HCT116 (cell line): ENCODE results near the gene COMMD1. TPM values are rescaled to one million over a fixed set of nuclear protein-coding genes. Genes with fewer than 3 reads are reported as not detected.

Source experiments
- ATAC-seq: fragments of 200-7000 bp; cut with Tn5 transposase; 2 replicates; pipeline ENCODE4 v1.9.1; 2020; ENCODE audit warnings: mild to moderate bottlenecking, moderate library complexity
- BruUV-seq: library from RNA; stranded (reverse); fragments of 400-500 nt; replicated peaks from 2 replicates; lab custom pipeline; 2021; lab: Mats Ljungman, UMichigan
- CTCF ChIA-PET: fragments of 300-600 bp; sonication (Branson Sonifier 250); formaldehyde crosslinking; loops from one replicate; lab custom pipeline; 2021; ENCODE audit warnings: antibody characterized with exemption; lab: Charles Lee
- POLR2A ChIA-PET: fragments of 300-600, 350-600 bp; sonication (Branson Sonifier 250); formaldehyde crosslinking; loops from one replicate; lab custom pipeline; 2021; ENCODE audit warnings: antibody characterized with exemption; lab: Charles Lee
- RAD21 ChIA-PET, 2 experiments: fragments of 300-600 bp; sonication (Branson Sonifier 250); formaldehyde crosslinking; loops; one replicate each; lab custom pipeline; 2023; ENCODE audit warnings: low total read pairs in 2 of 2; ENCODE audit not compliant: uncharacterized antibody in 2 of 2, unreplicated experiment in 2 of 2, low non-redundant PET in 1 of 2; lab: Charles Lee
- DNase-seq: peaks from one replicate; pipeline ENCODE4 v3.0.0-alpha.2; 2010; ENCODE audit warnings: low read depth, low spot score
- H2AFZ ChIP-seq: fragments of 200-600 bp; shearing (Covaris generic), sonication (generic); 2 replicates; pipeline ENCODE4 v1.6.1; 2017; ENCODE audit warnings: low read depth, mixed run types, mixed read lengths, antibody characterized with exemption, low read length; ENCODE audit not compliant: poor library complexity, severe bottlenecking
- H3K27ac ChIP-seq: 2 replicates; pipeline ENCODE4 v1.5.1; 2012; ENCODE audit warnings: low read depth, low read length
- H3K27me3 ChIP-seq: fragments of 200-600 bp; sonication (generic); 2 replicates; pipeline ENCODE4 v1.6.1; 2016; ENCODE audit warnings: mixed run types, low read length, mixed read lengths; ENCODE audit not compliant: insufficient read depth
- H3K36me3 ChIP-seq, 2 experiments: fragments of 200-500 bp in 1 of 2; fragments of 200-600 bp in 1 of 2; sonication (Bioruptor generic) in 1 of 2; sonication (generic) in 1 of 2; 2 replicates each; pipeline versions ENCODE4 v1.5.1 to v1.6.1; 2014 to 2016; ENCODE audit warnings: low read length in 2 of 2, inconsistent platforms in 1 of 2, mixed read lengths in 1 of 2, mixed run types in 1 of 2; ENCODE audit not compliant: insufficient read depth in 2 of 2, control insufficient read depth in 1 of 2
- H3K4me1 ChIP-seq, 2 experiments: fragments of 200-600 bp in 1 of 2; sonication (generic) in 1 of 2; 2 replicates each; pipeline versions ENCODE4 v1.5.1 to v1.6.1; 2012 to 2017; ENCODE audit warnings: low read length in 2 of 2, inconsistent platforms in 1 of 2, mild to moderate bottlenecking in 1 of 2, mixed read lengths in 1 of 2, mixed run types in 1 of 2, moderate library complexity in 1 of 2; ENCODE audit not compliant: insufficient read depth in 2 of 2, control insufficient read depth in 1 of 2
- H3K4me2 ChIP-seq: fragments of 200-600 bp; sonication (generic); 2 replicates; pipeline ENCODE4 v1.6.1; 2017; ENCODE audit warnings: mixed run types, low read length, mixed read lengths
- H3K4me3 ChIP-seq, 2 experiments: fragments of 200-600 bp in 1 of 2; sonication (generic) in 1 of 2; replicated peaks in 1 of 2; 2 replicates each; pipeline ENCODE4 v1.5.1; 2011 to 2016; ENCODE audit warnings: low read length in 2 of 2, control low read depth in 1 of 2, low read depth in 1 of 2, mild to moderate bottlenecking in 1 of 2, mixed read lengths in 1 of 2, mixed run types in 1 of 2
- H3K79me2 ChIP-seq: fragments of 200-600 bp; sonication (generic); 2 replicates; pipeline ENCODE4 v1.6.1; 2017; ENCODE audit warnings: mild to moderate bottlenecking, mixed run types, low read length, moderate library complexity, mixed read lengths; ENCODE audit not compliant: insufficient read depth
- H3K9ac ChIP-seq: fragments of 200-600 bp; sonication (generic); 2 replicates; pipeline ENCODE4 v1.6.1; 2016; ENCODE audit warnings: low read length, mixed read lengths
- H3K9me2 ChIP-seq: fragments of 200-600 bp; sonication (generic), shearing (Covaris generic); 2 replicates; pipeline ENCODE4 v1.6.1; 2017; ENCODE audit warnings: mixed run types, mild to moderate bottlenecking, moderate library complexity; ENCODE audit not compliant: insufficient read depth
- H3K9me3 ChIP-seq, 2 experiments: fragments of 200-500 bp in 1 of 2; fragments of 200-600 bp in 1 of 2; sonication (Bioruptor generic) in 1 of 2; sonication (generic) in 1 of 2; 2 replicates each; pipeline ENCODE4 v1.6.1; 2014 to 2017; ENCODE audit warnings: low read length in 2 of 2, mixed read lengths in 2 of 2, inconsistent platforms in 1 of 2, low read depth in 1 of 2, mild to moderate bottlenecking in 1 of 2, mixed run types in 1 of 2, moderate library complexity in 1 of 2; ENCODE audit not compliant: control insufficient read depth in 1 of 2, insufficient read depth in 1 of 2
- H4K20me1 ChIP-seq: fragments of 200-600 bp; sonication (generic), shearing (Covaris generic); 2 replicates; pipeline ENCODE4 v1.6.1; 2017; ENCODE audit warnings: mixed run types, mild to moderate bottlenecking, moderate library complexity; ENCODE audit not compliant: insufficient read depth
- CEBPB ChIP-seq: IDR thresholded peaks from 2 replicates; pipeline ENCODE4 v1.6.1; 2012; ENCODE audit warnings: low read depth
- CTCF ChIP-seq, 3 experiments: fragments of 200-600 bp in 1 of 3; sonication (generic) in 1 of 3; IDR thresholded peaks in 2 of 3; conservative IDR thresholded peaks in 1 of 3; 2 replicates each; pipeline ENCODE4 v1.5.1; 2012 to 2017; ENCODE audit warnings: low read depth in 2 of 3, low read length in 2 of 3, antibody characterized with exemption in 1 of 3, borderline replicate concordance in 1 of 3, control low read depth in 1 of 3, mild to moderate bottlenecking in 1 of 3, mixed read lengths in 1 of 3, mixed run types in 1 of 3, moderate library complexity in 1 of 3; ENCODE audit not compliant: insufficient read depth in 1 of 3
- EGR1 ChIP-seq: IDR thresholded peaks from 2 replicates; pipeline ENCODE4 v1.6.1; 2012; ENCODE audit warnings: low read depth
- ELF1 ChIP-seq: IDR thresholded peaks from 2 replicates; pipeline ENCODE4 v1.6.1; 2012; ENCODE audit warnings: low read depth, borderline replicate concordance
- EZH2 ChIP-seq: fragments of 200-600 bp; sonication (generic); IDR thresholded peaks from 2 replicates; pipeline ENCODE4 v1.6.1; 2017; ENCODE audit warnings: antibody characterized with exemption, mixed run types
- FOSL1 ChIP-seq: IDR thresholded peaks from 2 replicates; pipeline ENCODE4 v1.6.1; 2012; ENCODE audit warnings: low read depth
- POLR2A ChIP-seq: IDR thresholded peaks from 2 replicates; pipeline ENCODE4 v1.7.0; 2011; ENCODE audit warnings: borderline replicate concordance; ENCODE audit not compliant: insufficient read depth, insufficient read length; ENCODE audit errors: extremely low read depth
- POLR2AphosphoS5 ChIP-seq: IDR thresholded peaks from 2 replicates; pipeline ENCODE4 v1.6.1; 2011; ENCODE audit warnings: mild to moderate bottlenecking, low read depth, low read length, moderate library complexity
- RAD21 ChIP-seq: IDR thresholded peaks from 2 replicates; pipeline ENCODE4 v1.6.1; 2012; ENCODE audit warnings: low read depth, mild to moderate bottlenecking
- SP1 ChIP-seq: IDR thresholded peaks from 2 replicates; pipeline ENCODE4 v1.6.1; 2012; ENCODE audit warnings: low read depth
- SRF ChIP-seq: IDR thresholded peaks from 2 replicates; pipeline ENCODE4 v1.6.1; 2012; ENCODE audit warnings: low read depth
- TCF7L2 ChIP-seq: IDR thresholded peaks from 2 replicates; pipeline ENCODE4 v1.7.0; 2011; ENCODE audit warnings: borderline replicate concordance, inconsistent platforms; ENCODE audit not compliant: insufficient read depth, insufficient read length; ENCODE audit errors: extremely low read depth
- ZBTB33 ChIP-seq: IDR thresholded peaks from 2 replicates; pipeline ENCODE4 v1.6.1; 2011; ENCODE audit warnings: mild to moderate bottlenecking, low read length, moderate library complexity; ENCODE audit not compliant: insufficient replicate concordance; ENCODE audit errors: extremely low read depth
- ZNF274 ChIP-seq: fragments of 200-500 bp; sonication (Bioruptor generic); IDR thresholded peaks from 2 replicates; pipeline ENCODE4 v1.6.1; 2014; ENCODE audit warnings: mild to moderate bottlenecking, low read depth, low read length, inconsistent platforms
- intact Hi-C: fragments of 100-400 bp; cut with micrococcal nuclease; formaldehyde crosslinking; loops from 2 replicates; pipeline ENCODE4 v1.10.0; 2022
- total RNA-seq: library from RNA; stranded (reverse); gene quantifications from one replicate; pipeline ENCODE4 v1.2.1, GENCODE V29; 2021; ENCODE audit not compliant: unreplicated experiment

The COMMD1 gene
- total RNA-seq, 1 experiment from 2014 or later, result 16.1 TPM

- no peak for TF ChIP-seq CTCF (IDR thresholded peaks at IDR 0.05 in 2 of 3, conservative IDR thresholded peaks at IDR 0.05 in 1 of 3; ENCODE audit: borderline replicate concordance in 1 of 3, insufficient read depth in 1 of 3, low read depth in 2 of 3, low read length in 2 of 3)
- TF ChIP-seq FOSL1, result no peak
- TF ChIP-seq SRF, result no peak
- TF ChIP-seq ZBTB33, result no peak
- TF ChIP-seq, all 23 proteins: peak for 0
These were observed 197.0 kb downstream of the COMMD1 start (continued) for GRCh38 chr2:62102402-62102920.

- H3K4me2 ChIP-seq, result no peak overlapping the region
- intact Hi-C loops, result no loop called here
- no peak overlapping the region for H2AFZ ChIP-seq
- RAD21 ChIA-PET, result no interaction called here
- no peaks in the 10 kb centered on the region for H3K4me1 ChIP-seq
- no peaks in the 10 kb centered on the region for H3K36me3 ChIP-seq
- DNase-seq (no peak), ATAC-seq (no peak)
- no TSS peak for BruUV-seq
- no peak overlapping the region for H3K27ac ChIP-seq
- TF ChIP-seq EGR1, result no peak
- TF ChIP-seq POLR2A, result no peak
- no peak for TF ChIP-seq RAD21
- TF ChIP-seq CEBPB, result no peak
- TF ChIP-seq EZH2, result no peak
- no peak for TF ChIP-seq ELF1
- TF ChIP-seq SP1, result no peak
- no peak for TF ChIP-seq TCF7L2
- no peak for TF ChIP-seq ZNF274
- no peak for TF ChIP-seq ZBTB33
- no peak for TF ChIP-seq SRF
- no peak for TF ChIP-seq POLR2AphosphoS5
- no peak overlapping the region for H3K9ac ChIP-seq
- H3K4me3 ChIP-seq, result no peak overlapping the region
- H3K9me3 ChIP-seq, result no peaks in the 10 kb centered on the region
- CTCF ChIA-PET, result no interaction called here
- H3K27me3 ChIP-seq, result no peaks in the 10 kb centered on the region
- POLR2A ChIA-PET, result no interaction called here
- no peaks in the 10 kb centered on the region for H3K79me2 ChIP-seq
- H4K20me1 ChIP-seq, result no peaks in the 10 kb centered on the region
- H3K9me2 ChIP-seq, result no peaks in the 10 kb centered on the region
These were observed 204.1 kb downstream of the COMMD1 start for GRCh38 chr2:62109554-62109953.
